NB4 (cell line): ENCODE measurements around the gene VWA2.

Source experiments
- MYC ChIP-seq: IDR thresholded peaks from 2 replicates; pipeline ENCODE4 v1.6.1; 2011; ENCODE audit warnings: low read depth, low read length
- POLR2A ChIP-seq: IDR thresholded peaks from 2 replicates; pipeline ENCODE4 v1.6.1; 2011; ENCODE audit warnings: mild to moderate bottlenecking; ENCODE audit not compliant: insufficient read length; ENCODE audit errors: extremely low read depth
- TF ChIP-seq, protein P1 (sequence below): IDR thresholded peaks from one replicate; pipeline ENCODE4 v1.5.1; 2012; ENCODE audit warnings: low read depth, low read length
- TF ChIP-seq, protein P2 (sequence below): IDR thresholded peaks from 2 replicates; pipeline ENCODE4 v1.6.1; 2011; ENCODE audit warnings: low read depth, low read length

DNA sequence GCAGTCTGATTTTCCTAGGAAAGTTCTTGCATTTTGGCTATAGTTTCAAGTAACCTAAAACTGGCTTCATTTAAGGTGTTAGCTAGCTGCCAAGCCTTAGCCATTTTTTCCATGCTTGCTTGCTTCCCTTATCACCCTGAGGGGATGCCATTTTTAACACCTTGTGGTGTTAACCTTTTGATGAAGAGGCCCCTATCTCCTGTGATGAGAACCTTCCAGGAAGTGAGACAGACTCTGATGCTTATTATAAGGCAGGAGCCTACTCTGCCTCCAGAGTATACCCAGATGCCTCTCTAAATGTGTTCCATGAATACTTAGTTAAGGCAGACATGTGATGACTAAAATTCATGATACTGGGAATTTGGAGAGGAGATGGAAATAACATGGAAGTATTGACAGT is 4.9 kb upstream of the VWA2 start:
- no peak for TF ChIP-seq POLR2A
- TF ChIP-seq, protein P1, sequence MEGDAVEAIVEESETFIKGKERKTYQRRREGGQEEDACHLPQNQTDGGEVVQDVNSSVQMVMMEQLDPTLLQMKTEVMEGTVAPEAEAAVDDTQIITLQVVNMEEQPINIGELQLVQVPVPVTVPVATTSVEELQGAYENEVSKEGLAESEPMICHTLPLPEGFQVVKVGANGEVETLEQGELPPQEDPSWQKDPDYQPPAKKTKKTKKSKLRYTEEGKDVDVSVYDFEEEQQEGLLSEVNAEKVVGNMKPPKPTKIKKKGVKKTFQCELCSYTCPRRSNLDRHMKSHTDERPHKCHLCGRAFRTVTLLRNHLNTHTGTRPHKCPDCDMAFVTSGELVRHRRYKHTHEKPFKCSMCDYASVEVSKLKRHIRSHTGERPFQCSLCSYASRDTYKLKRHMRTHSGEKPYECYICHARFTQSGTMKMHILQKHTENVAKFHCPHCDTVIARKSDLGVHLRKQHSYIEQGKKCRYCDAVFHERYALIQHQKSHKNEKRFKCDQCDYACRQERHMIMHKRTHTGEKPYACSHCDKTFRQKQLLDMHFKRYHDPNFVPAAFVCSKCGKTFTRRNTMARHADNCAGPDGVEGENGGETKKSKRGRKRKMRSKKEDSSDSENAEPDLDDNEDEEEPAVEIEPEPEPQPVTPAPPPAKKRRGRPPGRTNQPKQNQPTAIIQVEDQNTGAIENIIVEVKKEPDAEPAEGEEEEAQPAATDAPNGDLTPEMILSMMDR: no peak
- TF ChIP-seq, protein P2, sequence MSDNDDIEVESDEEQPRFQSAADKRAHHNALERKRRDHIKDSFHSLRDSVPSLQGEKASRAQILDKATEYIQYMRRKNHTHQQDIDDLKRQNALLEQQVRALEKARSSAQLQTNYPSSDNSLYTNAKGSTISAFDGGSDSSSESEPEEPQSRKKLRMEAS: no peak
- TF ChIP-seq MYC: no peak
